ENCODE measurements around the gene ATP8B4.

DNA sequence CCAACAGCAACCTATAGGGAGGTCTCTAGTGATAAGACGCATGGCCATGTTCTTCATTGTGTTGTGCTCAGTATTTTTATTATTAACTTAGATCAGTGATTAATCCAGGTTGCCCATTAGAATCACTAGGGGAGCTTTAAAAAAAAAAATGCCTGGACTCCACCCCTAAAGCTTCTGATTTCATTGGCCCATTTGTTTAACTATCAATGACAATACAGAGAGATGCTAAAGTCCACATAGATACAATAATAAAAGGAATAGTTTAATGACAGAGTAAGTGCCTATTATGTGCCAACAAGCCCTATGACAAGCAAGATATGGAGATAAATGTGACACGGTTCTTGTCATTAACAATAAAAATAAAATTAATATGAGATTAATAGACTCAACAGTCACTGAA lies 55.8 kb downstream of the ATP8B4 start:
- TF ChIP-seq, protein P1, sequence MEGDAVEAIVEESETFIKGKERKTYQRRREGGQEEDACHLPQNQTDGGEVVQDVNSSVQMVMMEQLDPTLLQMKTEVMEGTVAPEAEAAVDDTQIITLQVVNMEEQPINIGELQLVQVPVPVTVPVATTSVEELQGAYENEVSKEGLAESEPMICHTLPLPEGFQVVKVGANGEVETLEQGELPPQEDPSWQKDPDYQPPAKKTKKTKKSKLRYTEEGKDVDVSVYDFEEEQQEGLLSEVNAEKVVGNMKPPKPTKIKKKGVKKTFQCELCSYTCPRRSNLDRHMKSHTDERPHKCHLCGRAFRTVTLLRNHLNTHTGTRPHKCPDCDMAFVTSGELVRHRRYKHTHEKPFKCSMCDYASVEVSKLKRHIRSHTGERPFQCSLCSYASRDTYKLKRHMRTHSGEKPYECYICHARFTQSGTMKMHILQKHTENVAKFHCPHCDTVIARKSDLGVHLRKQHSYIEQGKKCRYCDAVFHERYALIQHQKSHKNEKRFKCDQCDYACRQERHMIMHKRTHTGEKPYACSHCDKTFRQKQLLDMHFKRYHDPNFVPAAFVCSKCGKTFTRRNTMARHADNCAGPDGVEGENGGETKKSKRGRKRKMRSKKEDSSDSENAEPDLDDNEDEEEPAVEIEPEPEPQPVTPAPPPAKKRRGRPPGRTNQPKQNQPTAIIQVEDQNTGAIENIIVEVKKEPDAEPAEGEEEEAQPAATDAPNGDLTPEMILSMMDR (IDR thresholded peaks at IDR 0.05), result no peak
- TF ChIP-seq EZH2 (IDR thresholded peaks at IDR 0.05; ENCODE audit: borderline replicate concordance, insufficient read depth, low read depth, low read length, poor library complexity, severe bottlenecking), result no peak

All from B cell (primary cell).